GM19468 (cell line): ENCODE results near the gene A1BG.

Experiments used
- ATAC-seq: cut with Tn5 transposase; IDR thresholded peaks from one replicate; pipeline ENCODE4 v1.9.1; 2021; ENCODE audit warnings: mild to moderate bottlenecking, moderate library complexity, moderate number of reproducible peaks; ENCODE audit not compliant: unreplicated experiment; ENCODE audit errors: extremely low read depth

Gene A1BG

GRCh38 chr19:58305065-58305931, 48.0 kb downstream of the A1BG start, which contains the start of gene ERVK3-1:
TSS of gene ERVK3-1 (plus strand) at chr19:58305377. CDS start at chr19:58312169, 6,792 bp downstream.
- peak; percentile 91 for ATAC-seq

DNA sequence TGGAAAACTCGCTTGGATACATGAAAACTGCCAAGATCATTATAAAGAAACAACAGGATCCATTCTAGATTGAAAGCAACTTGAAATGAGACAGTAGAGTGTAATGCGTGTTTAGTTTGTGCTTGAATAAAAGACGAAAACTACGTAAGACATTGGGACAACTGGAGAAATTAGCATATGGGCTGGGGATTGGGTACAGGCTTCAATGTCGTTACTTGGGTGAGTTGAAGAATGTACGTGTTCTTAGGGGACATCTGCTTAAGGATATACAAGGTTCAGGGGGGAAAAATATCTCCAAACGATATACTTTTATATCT, 48.6 kb downstream of the A1BG start:
- no peak for ATAC-seq

- ATAC-seq: no peak
These were observed 49.0 kb downstream of the A1BG start for GRCh38 chr19:58304255-58304654.

DNA sequence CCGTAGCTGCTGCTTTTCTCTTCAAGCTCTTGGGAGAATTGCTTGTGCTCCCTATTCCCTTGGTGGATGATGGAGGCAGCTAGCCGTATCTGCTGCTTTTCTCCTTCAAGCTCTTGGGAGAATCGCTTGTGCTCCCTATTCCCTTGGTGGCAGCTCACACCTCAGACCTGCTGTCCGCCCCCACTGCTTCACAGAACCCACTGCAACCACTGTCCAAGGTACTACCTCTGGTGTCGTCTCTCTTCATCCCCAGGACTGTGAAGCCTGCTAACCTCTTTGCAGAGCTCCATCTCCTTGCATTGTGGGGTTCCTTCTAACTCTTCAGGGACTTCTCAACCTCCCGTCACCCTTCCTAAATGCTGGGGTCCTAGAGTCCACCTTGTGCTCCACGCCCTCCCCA, 52.7 kb downstream of the A1BG start:
- no peak for ATAC-seq

- ATAC-seq: no peak
These were observed 57.2 kb downstream of the A1BG start for GRCh38 chr19:58296104-58296503.
